ENCODE measurements around the gene FOXP1. TPM values are rescaled to one million over a fixed set of nuclear protein-coding genes. Genes with fewer than 3 reads are reported as not detected.

FOXP1 gene
- total and polyA plus RNA-seq, 2 of the 13 experiments (the other 11 are each of a cell fraction or from before 2014, with no cell fraction given), result 40.4 to 59.0 TPM

DNA sequence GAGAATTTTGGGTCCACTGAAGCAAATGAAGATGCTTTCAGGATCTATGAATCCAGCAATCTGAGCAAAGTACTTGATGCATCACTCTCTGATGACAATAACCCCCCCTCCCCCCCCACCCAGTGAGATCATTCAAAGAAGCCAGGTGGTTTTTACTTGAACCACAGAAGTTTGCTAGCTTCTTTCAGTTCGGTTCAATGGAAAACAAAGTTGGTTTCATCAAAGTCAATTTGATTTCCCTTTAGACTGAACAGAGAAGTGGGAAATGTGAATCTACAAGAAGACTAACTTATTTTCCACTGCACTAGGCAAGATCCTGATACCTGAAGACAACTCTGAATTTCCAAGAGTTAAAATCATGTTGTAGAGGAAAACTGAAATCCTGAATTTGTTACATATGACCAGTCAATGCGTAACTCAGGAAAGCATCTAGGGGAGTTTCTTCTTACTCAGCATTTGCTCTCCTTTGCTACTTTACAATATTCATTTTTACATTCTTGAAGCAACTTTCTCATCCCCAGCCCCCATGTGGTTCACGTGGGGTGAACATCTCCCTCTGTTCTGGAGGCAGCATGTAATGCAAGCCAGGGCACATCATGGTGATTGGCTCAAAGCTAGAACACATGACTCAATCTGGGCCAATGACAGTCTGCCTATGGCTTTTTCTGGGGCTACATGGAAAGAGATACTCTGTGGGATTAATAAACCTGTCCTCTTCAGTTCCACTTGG lies 572.6 kb downstream of the FOXP1 start:
- no peak for FAIRE-seq
- WGBS (ENCODE audit: low lambda C conversion rate), result 94% methylated on average over 3 of the region's 3 CpGs
- DNase-seq (ENCODE audit: low spot score), result no peak

More for the DNA sequence above, 572.6 kb downstream of the FOXP1 start:
- in situ Hi-C loops (cut with HindIII; ENCODE audit: extremely low pct_ligation_motif_present, low pct_unique_long_range_greater_than_20kb) (no loop called here), intact Hi-C loops (cut with micrococcal nuclease; ENCODE audit: unreplicated experiment) (no loop called here)
- TF ChIP-seq, protein P1, sequence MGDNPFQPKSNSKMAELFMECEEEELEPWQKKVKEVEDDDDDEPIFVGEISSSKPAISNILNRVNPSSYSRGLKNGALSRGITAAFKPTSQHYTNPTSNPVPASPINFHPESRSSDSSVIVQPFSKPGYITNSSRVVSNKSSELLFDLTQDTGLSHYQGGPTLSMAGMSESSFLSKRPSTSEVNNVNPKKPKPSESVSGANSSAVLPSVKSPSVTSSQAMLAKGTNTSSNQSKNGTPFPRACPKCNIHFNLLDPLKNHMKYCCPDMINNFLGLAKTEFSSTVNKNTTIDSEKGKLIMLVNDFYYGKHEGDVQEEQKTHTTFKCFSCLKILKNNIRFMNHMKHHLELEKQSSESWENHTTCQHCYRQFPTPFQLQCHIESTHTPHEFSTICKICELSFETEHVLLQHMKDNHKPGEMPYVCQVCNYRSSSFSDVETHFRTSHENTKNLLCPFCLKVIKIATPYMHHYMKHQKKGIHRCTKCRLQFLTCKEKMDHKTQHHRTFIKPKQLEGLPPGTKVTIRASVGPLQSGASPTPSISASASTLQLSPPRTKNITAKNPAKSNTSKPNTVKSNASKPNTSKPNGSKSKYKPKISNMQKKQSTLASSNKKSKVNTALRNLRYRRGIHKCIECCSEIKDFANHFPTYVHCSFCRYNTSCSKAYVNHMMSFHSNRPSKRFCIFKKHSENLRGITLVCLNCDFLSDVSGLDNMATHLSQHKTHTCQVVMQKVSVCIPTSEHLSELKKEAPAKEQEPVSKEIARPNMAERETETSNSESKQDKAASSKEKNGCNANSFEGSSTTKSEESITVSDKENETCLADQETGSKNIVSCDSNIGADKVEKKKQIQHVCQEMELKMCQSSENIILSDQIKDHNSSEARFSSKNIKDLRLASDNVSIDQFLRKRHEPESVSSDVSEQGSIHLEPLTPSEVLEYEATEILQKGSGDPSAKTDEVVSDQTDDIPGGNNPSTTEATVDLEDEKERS (CRISPR knock-in tag; IDR thresholded peaks at IDR 0.05), result no peak
- TF ChIP-seq NFYC (CRISPR knock-in tag; IDR thresholded peaks at IDR 0.05) (peak; percentile 23; the same call in 1 of the 2 replicates), MAFK (conservative IDR thresholded peaks at IDR 0.05 in 1 of 2, IDR thresholded peaks at IDR 0.05 in 1 of 2; ENCODE audit: low read length in 2 of 2) (peak; percentile 15 to 38; a peak in 2 of 4 replicates), RBM22 (optimal IDR thresholded peaks at IDR 0.05; ENCODE audit: low read length) (peak; percentile 48), FOXO4 (CRISPR knock-in tag; conservative IDR thresholded peaks at IDR 0.05) (no peak), ESRRA (CRISPR knock-in tag; IDR thresholded peaks at IDR 0.05; ENCODE audit: low read depth) (no peak), NFYB (CRISPR knock-in tag; IDR thresholded peaks at IDR 0.05) (peak; percentile 61)
- BruUV-seq (replicated peaks), result no TSS peak
- Histone ChIP-seq H4K20me1 (ENCODE audit: insufficient read depth, low read length) (peaks cover 5% of the 10 kb centered on the region; the same call in 1 of the 2 replicates), H3K79me2 (ENCODE audit: insufficient read depth, low read length) (peaks cover 35% of the 10 kb centered on the region), H3K9ac (ENCODE audit: insufficient read depth, low read depth, low read length) (no peak overlapping the region), H3K27ac (ENCODE audit: extremely low read length, insufficient read depth, low read length) (no peak overlapping the region), H2AFZ (ENCODE audit: low read length) (no peak overlapping the region), H3K4me2 (ENCODE audit: low read depth, low read length) (no peak overlapping the region), H3K4me3 (replicated peaks in 1 of 3; ENCODE audit: insufficient read depth in 1 of 3, low read depth in 2 of 3, low read length in 3 of 3) (no peak overlapping the region), H3K4me1 (ENCODE audit: insufficient read depth, low read length) (peaks cover 50% of the 10 kb centered on the region), H3K27me3 (ENCODE audit: control insufficient read depth in 1 of 2, insufficient read depth in 2 of 2, low read length in 2 of 2) (no peaks in the 10 kb centered on the region), H3K9me3 (ENCODE audit: low read length) (no peaks in the 10 kb centered on the region), H3K36me3 (replicated peaks in 1 of 2; ENCODE audit: control insufficient read depth in 1 of 2, insufficient read depth in 2 of 2, low read length in 2 of 2) (peaks cover 3 to 23% of the 10 kb centered on the region in 2 experiments; a peak in 4 of 5 replicates)
- ChIA-PET POLR2A (interaction anchor here (0.6 kb wide), 1 partner anchor 232 kb away, joined by 3 read pairs; no protein-coding TSS in a partner anchor), CTCF (ENCODE audit: low intra/inter-chr PET ratio, low total read pairs) (no interaction called here)
- no peak; the same call in 2 of the 3 replicates for ATAC-seq
